CD14-positive monocyte (primary cell): ENCODE results near the gene CISTR. TPM values are rescaled to one million over a fixed set of nuclear protein-coding genes. Genes with fewer than 3 reads are reported as not detected.

Experiments
- DNase-seq, 3 donors: peaks; one replicate each; pipeline ENCODE4 v3.0.0-alpha.2; 2011 to 2022
- H2AFZ ChIP-seq: 2 replicates; pipeline ENCODE4 v1.6.0; 2012; ENCODE audit warnings: mild to moderate bottlenecking, low read depth, low read length, inconsistent platforms; ENCODE audit not compliant: insufficient read depth, poor library complexity, severe bottlenecking
- H3K27ac ChIP-seq, 2 donors: 1 replicate in 1 of 2; 2 replicates in 1 of 2; pipeline ENCODE4 v1.5.1; 2012 to 2013; ENCODE audit warnings: low read length in 2 of 2, control low read depth in 1 of 2, inconsistent platforms in 1 of 2, low read depth in 1 of 2, mild to moderate bottlenecking in 1 of 2
- H3K27me3 ChIP-seq, 2 donors: one replicate each; pipeline versions ENCODE4 v1.6.0 to v1.6.1; 2011 to 2013; ENCODE audit warnings: low read length in 2 of 2; ENCODE audit not compliant: control insufficient read depth in 2 of 2, insufficient read depth in 2 of 2
- H3K36me3 ChIP-seq, 2 donors: replicated peaks in 1 of 2; 1 replicate in 1 of 2; 2 replicates in 1 of 2; pipeline versions ENCODE4 v1.5.1 to v1.6.1; 2012 to 2013; ENCODE audit warnings: low read length in 2 of 2, control low read depth in 1 of 2, inconsistent platforms in 1 of 2, mild to moderate bottlenecking in 1 of 2; ENCODE audit not compliant: insufficient read depth in 2 of 2, control insufficient read depth in 1 of 2
- H3K4me1 ChIP-seq, 2 donors: 1 replicate in 1 of 2; 2 replicates in 1 of 2; pipeline versions ENCODE4 v1.5.1 to v1.6.1; 2012 to 2013; ENCODE audit warnings: low read length in 2 of 2, control low read depth in 1 of 2, inconsistent platforms in 1 of 2, mild to moderate bottlenecking in 1 of 2, moderate library complexity in 1 of 2; ENCODE audit not compliant: insufficient read depth in 2 of 2, control insufficient read depth in 1 of 2
- H3K4me2 ChIP-seq: replicated peaks from 2 replicates; pipeline ENCODE3; 2012; ENCODE audit warnings: low read length, moderate library complexity, mild to moderate bottlenecking; ENCODE audit not compliant: poor library complexity, severe bottlenecking; ENCODE audit errors: extremely low read depth
- H3K4me3 ChIP-seq, 3 experiments: fragments of 200-600 bp in 1 of 3; sonication (generic) in 1 of 3; replicated peaks in 1 of 3; 1 replicate in 2 of 3; 2 replicates in 1 of 3; pipeline ENCODE4 v1.5.1; 2011 to 2013; ENCODE audit warnings: low read length in 3 of 3, mild to moderate bottlenecking in 3 of 3, control low read depth in 2 of 3, low read depth in 2 of 3, inconsistent platforms in 1 of 3, moderate library complexity in 1 of 3
- H3K79me2 ChIP-seq: 2 replicates; pipeline ENCODE4 v1.6.0; 2012; ENCODE audit warnings: mild to moderate bottlenecking, control low read depth, inconsistent platforms, low read length, moderate library complexity; ENCODE audit not compliant: insufficient read depth
- H3K9ac ChIP-seq: 2 replicates; pipeline ENCODE4 v1.6.0; 2017; ENCODE audit warnings: low read length, mild to moderate bottlenecking; ENCODE audit not compliant: insufficient read depth, poor library complexity, severe bottlenecking
- H3K9me3 ChIP-seq, 2 donors: replicated peaks in 1 of 2; 1 replicate in 1 of 2; 2 replicates in 1 of 2; pipeline versions ENCODE4 v1.5.1 to v1.6.1; 2012 to 2013; ENCODE audit warnings: low read length in 2 of 2, control low read depth in 1 of 2; ENCODE audit not compliant: control insufficient read depth in 1 of 2, insufficient read depth in 1 of 2
- H4K20me1 ChIP-seq: 2 replicates; pipeline ENCODE4 v1.6.0; 2012; ENCODE audit warnings: mild to moderate bottlenecking, low read length, control low read depth, moderate library complexity; ENCODE audit not compliant: insufficient read depth
- H3K27ac Mint-ChIP-seq, 7 donors: one replicate each; pipeline ENCODE4 v1.8.0; 2020; ENCODE audit warnings: mild to moderate bottlenecking in 7 of 7, mixed read lengths in 7 of 7, moderate library complexity in 6 of 7, inconsistent platforms in 2 of 7
- H3K27me3 Mint-ChIP-seq, 3 donors: one replicate each; pipeline ENCODE4 v1.8.0; 2021 to 2022; ENCODE audit warnings: low read depth in 3 of 3, mild to moderate bottlenecking in 3 of 3, mixed read lengths in 3 of 3, moderate library complexity in 3 of 3, inconsistent platforms in 1 of 3
- H3K36me3 Mint-ChIP-seq, 2 donors: one replicate each; pipeline ENCODE4 v1.8.0; 2020; ENCODE audit warnings: mixed read lengths in 2 of 2, inconsistent platforms in 1 of 2, mild to moderate bottlenecking in 1 of 2
- H3K4me1 Mint-ChIP-seq: one replicate; pipeline ENCODE4 v1.8.0; 2020; ENCODE audit warnings: mild to moderate bottlenecking, mixed read lengths
- H3K4me3 Mint-ChIP-seq, 2 donors: one replicate each; pipeline ENCODE4 v1.8.0; 2020; ENCODE audit warnings: mild to moderate bottlenecking in 2 of 2, mixed read lengths in 2 of 2, moderate library complexity in 1 of 2
- H3K9me3 Mint-ChIP-seq, 7 donors: one replicate each; pipeline ENCODE4 v1.8.0; 2020 to 2022; ENCODE audit warnings: mixed read lengths in 7 of 7, mild to moderate bottlenecking in 6 of 7, moderate library complexity in 6 of 7, inconsistent platforms in 2 of 7
- CTCF ChIP-seq: fragments of 200-600 bp; IDR thresholded peaks from one replicate; pipeline ENCODE4 v1.8.0; 2022; ENCODE audit warnings: antibody characterized with exemption, mild to moderate bottlenecking
- WGBS: methylation state at CpG from one replicate; pipeline ENCODE4 v1.1.5; 2013; ENCODE audit warnings: missing lambda C conversion rate; ENCODE audit not compliant: insufficient coverage; 5-methylcytosine and 5-hydroxymethylcytosine counted together
- intact Hi-C, 2 donors: fragments of 100-400 bp; cut with micrococcal nuclease; formaldehyde crosslinking; loops; one replicate each; pipeline versions ENCODE4 v1.15.0 to v1.15.1; 2023
- polyA plus RNA-seq, 3 donors: library from polyadenylated mRNA; depleted of rRNA in 1 of 3; unstranded in 2 of 3; stranded (reverse) in 1 of 3; fragments of 300-500 nt in 2 of 3; fragments of >200 nt in 1 of 3; fragmentation: Illumina TruSeq in 2 of 3; gene quantifications; 1 replicate in 2 of 3; 2 replicates in 1 of 3; pipeline ENCODE4 v1.2.3, GENCODE V29; 2012 to 2021

Gene CISTR
- polyA plus RNA-seq, 3 donors: not detected

- Histone ChIP-seq H3K9ac (no peak overlapping the region), H3K9me3 (peaks cover 0 to 33% of the 10 kb centered on the region in 2 donors), H3K27ac (no peak overlapping the region), H3K79me2 (no peaks in the 10 kb centered on the region), H3K4me1 (peaks cover 23 to 27% of the 10 kb centered on the region in 2 donors), H4K20me1 (no peaks in the 10 kb centered on the region), H2AFZ (peak overlapping the region; percentile 0), H3K36me3 (no peaks in the 10 kb centered on the region), H3K4me2 (peak overlapping the region; percentile 52), H3K27me3 (peaks cover 95 to 99% of the 10 kb centered on the region in 2 donors), H3K4me3 (peak overlapping the region in 1 of 3 experiments; percentile 56)
- Mint-ChIP-seq H3K36me3 (peaks cover 3 to 21% of the 10 kb centered on the region in 2 donors), H3K9me3 (peaks cover 0 to 36% (median 21%) of the 10 kb centered on the region in 7 donors), H3K4me1 (peaks cover 34% of the 10 kb centered on the region), H3K27me3 (peaks cover 84 to 91% (median 87%) of the 10 kb centered on the region in 3 donors), H3K27ac (no peak overlapping the region), H3K4me3 (peak overlapping the region; percentile 68 to 93)
- no peak for DNase-seq
- no peak for TF ChIP-seq CTCF
- intact Hi-C loops: loop anchor here in 1 of 2 donors (10.0 kb wide), 1 partner anchor 288 kb away; the partner anchor contains the start of gene HOXC10
- WGBS: 19% methylated on average over 9 of the region's 24 CpGs
Observed at GRCh38 chr12:53696655-53697331, 55.0 kb downstream of the CISTR start.

Other genes starting within 250 kb of the CISTR start
- under 1 TPM in 1 of 3 donors, not detected in 2; 0.29 TPM for gene NPFF, start 244.5 kb downstream of the CISTR start, polyA plus RNA-seq
- 10 to 100 TPM; 21.7 to 27.9 (median 24.4) TPM for gene ATF7, start 125.6 kb downstream of the CISTR start, polyA plus RNA-seq
- gene ATP5MC2, start 75.9 kb downstream of the CISTR start, polyA plus RNA-seq: 100 to 1,000 TPM; 498 to 587 (median 522) TPM
- gene CALCOCO1, start 24.5 kb downstream of the CISTR start, polyA plus RNA-seq: 100 to 1,000 TPM in 1 of 3 donors, 10 to 100 TPM in 2; 60.1 to 238 (median 69.6) TPM
- not detected for gene HOXC13, start 186.9 kb upstream of the CISTR start, polyA plus RNA-seq
- not detected for gene HOXC12, start 202.9 kb upstream of the CISTR start, polyA plus RNA-seq
- gene HOXC11, start 221.1 kb upstream of the CISTR start, polyA plus RNA-seq: not detected
- not detected for gene HOTAIR, start 223.0 kb upstream of the CISTR start, polyA plus RNA-seq
- gene HOXC10, start 233.2 kb upstream of the CISTR start, polyA plus RNA-seq: not detected
- not detected for gene HOXC9, start 248.2 kb upstream of the CISTR start, polyA plus RNA-seq